ENCODE measurements around the gene CYP27B1. TPM values are rescaled to one million over a fixed set of nuclear protein-coding genes. Genes with fewer than 3 reads are reported as not detected.

Gene CYP27B1
- total RNA-seq, 1 donor from 2014 or later: 4.2 TPM

DNA sequence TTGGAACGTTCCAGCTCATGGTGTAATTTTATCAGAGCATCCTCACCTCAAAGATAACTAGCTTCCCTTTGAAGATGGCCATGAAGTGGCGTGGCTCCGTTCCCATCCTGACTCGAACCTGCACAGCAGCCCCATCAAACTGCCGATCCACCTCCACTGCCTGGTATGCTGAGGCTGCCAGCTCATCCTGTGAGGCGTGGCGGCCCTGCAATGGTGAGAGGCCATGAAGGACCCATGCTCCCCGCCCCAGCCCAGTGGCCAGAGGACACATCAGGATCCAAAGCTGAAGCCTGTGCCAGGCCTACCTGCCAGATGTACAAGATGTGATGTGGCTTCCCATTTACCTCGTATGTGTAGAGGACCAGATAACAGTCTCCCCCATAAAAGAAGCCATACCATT is 40.4 kb upstream of the CYP27B1 start:
- no peaks in the 10 kb centered on the region for H3K4me1 Mint-ChIP-seq
- TF ChIP-seq, protein P1, sequence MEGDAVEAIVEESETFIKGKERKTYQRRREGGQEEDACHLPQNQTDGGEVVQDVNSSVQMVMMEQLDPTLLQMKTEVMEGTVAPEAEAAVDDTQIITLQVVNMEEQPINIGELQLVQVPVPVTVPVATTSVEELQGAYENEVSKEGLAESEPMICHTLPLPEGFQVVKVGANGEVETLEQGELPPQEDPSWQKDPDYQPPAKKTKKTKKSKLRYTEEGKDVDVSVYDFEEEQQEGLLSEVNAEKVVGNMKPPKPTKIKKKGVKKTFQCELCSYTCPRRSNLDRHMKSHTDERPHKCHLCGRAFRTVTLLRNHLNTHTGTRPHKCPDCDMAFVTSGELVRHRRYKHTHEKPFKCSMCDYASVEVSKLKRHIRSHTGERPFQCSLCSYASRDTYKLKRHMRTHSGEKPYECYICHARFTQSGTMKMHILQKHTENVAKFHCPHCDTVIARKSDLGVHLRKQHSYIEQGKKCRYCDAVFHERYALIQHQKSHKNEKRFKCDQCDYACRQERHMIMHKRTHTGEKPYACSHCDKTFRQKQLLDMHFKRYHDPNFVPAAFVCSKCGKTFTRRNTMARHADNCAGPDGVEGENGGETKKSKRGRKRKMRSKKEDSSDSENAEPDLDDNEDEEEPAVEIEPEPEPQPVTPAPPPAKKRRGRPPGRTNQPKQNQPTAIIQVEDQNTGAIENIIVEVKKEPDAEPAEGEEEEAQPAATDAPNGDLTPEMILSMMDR (conservative IDR thresholded peaks at IDR 0.05): no peak
- H3K4me3 Mint-ChIP-seq: no peak overlapping the region
- H3K9me3 Mint-ChIP-seq: no peaks in the 10 kb centered on the region
- DNase-seq (ENCODE audit: low read depth, low spot score): no peak
- no peaks in the 10 kb centered on the region for H3K27me3 Mint-ChIP-seq (ENCODE audit: low read depth)
- no peaks in the 10 kb centered on the region for H3K36me3 Mint-ChIP-seq (ENCODE audit: low read depth)
- peak overlapping the region; percentile 57 for H3K27ac Mint-ChIP-seq (ENCODE audit: unreplicated experiment)

DNA sequence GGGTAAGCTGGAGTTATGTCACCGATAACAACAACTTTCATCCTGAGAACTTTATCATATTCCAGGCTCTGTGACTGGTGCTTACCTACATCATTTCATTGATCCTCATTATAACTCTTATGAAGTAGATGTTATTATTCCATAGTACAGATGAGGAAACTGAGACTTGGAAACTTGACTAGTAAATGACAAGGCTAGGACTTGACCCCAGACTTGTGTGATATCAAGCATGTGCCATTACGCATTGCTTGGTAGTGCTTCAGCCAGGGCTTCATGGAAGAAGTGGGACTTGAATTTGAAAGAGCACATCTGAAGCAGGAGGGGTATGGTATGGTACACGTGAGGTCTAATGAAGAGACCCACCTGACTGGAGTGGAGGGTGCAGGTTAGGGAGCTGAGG is 39.8 kb upstream of the CYP27B1 start:
- Mint-ChIP-seq H3K36me3 (ENCODE audit: low read depth) (no peaks in the 10 kb centered on the region), H3K27me3 (ENCODE audit: low read depth) (no peaks in the 10 kb centered on the region), H3K27ac (ENCODE audit: unreplicated experiment) (no peak overlapping the region), H3K4me1 (no peaks in the 10 kb centered on the region), H3K9me3 (no peaks in the 10 kb centered on the region), H3K4me3 (no peak overlapping the region)
- TF ChIP-seq, protein P1 (conservative IDR thresholded peaks at IDR 0.05): no peak
- DNase-seq (ENCODE audit: low read depth, low spot score): no peak

DNA sequence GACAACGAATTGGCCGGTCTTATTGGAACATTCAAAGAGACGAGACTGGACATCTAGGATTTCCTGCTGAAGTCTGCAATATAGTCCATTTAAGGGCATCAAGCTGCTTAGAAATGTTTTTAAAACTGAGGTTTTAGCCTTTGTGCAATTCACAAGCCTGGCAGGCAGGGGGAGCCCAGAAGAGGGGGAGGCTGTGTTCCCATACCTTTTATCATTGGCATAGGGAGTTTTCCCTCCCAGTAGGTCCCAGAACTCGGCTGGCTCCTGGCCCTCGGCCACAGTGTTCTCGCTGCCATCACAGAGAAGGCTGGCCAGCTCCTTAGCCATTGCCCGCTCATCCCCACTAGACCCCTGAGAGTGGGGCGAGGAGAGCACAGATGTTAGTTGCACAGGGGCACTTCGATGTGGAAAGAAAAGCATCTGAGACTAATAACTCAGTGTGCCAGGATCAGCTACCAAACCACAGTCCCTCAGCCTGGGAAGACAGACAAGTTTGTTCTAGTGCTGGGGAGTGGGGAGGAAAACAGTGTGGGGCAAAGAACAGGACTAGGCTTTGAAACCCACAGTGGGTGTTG is 36.5 kb upstream of the CYP27B1 start:
- H3K36me3 Mint-ChIP-seq (ENCODE audit: low read depth): no peaks in the 10 kb centered on the region
- DNase-seq (ENCODE audit: low read depth, low spot score): peak; percentile 40
- H3K9me3 Mint-ChIP-seq: no peaks in the 10 kb centered on the region
- no peak overlapping the region for H3K4me3 Mint-ChIP-seq
- no peaks in the 10 kb centered on the region for H3K4me1 Mint-ChIP-seq
- TF ChIP-seq, protein P1 (conservative IDR thresholded peaks at IDR 0.05): peak; percentile 76
- H3K27me3 Mint-ChIP-seq (ENCODE audit: low read depth): no peaks in the 10 kb centered on the region
- no peak overlapping the region for H3K27ac Mint-ChIP-seq (ENCODE audit: unreplicated experiment)

DNA sequence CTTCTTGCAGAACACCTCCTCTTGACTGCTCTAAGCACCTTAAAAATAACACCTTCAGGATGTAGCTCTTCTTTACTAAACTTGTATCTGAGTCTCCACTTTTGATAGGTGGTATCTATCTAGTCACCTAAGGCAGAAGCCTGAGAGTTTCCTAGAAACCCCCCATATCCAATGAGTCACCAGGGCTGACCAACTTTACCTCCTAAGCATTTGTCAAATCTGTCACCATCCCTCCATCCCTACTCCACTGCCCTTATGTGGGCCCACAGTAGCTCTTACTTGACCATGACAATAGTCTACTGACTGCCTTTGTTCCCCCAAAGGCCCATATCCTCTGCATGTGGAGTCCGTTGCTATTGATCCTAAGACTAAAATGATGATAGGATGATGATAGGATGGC is 35.7 kb upstream of the CYP27B1 start:
- H3K27ac Mint-ChIP-seq (ENCODE audit: unreplicated experiment): no peak overlapping the region
- TF ChIP-seq, protein P1 (conservative IDR thresholded peaks at IDR 0.05): no peak
- DNase-seq (ENCODE audit: low read depth, low spot score): no peak
- H3K4me1 Mint-ChIP-seq: no peaks in the 10 kb centered on the region
- H3K4me3 Mint-ChIP-seq: no peak overlapping the region
- H3K9me3 Mint-ChIP-seq: no peaks in the 10 kb centered on the region
- no peaks in the 10 kb centered on the region for H3K27me3 Mint-ChIP-seq (ENCODE audit: low read depth)
- no peaks in the 10 kb centered on the region for H3K36me3 Mint-ChIP-seq (ENCODE audit: low read depth)

DNA sequence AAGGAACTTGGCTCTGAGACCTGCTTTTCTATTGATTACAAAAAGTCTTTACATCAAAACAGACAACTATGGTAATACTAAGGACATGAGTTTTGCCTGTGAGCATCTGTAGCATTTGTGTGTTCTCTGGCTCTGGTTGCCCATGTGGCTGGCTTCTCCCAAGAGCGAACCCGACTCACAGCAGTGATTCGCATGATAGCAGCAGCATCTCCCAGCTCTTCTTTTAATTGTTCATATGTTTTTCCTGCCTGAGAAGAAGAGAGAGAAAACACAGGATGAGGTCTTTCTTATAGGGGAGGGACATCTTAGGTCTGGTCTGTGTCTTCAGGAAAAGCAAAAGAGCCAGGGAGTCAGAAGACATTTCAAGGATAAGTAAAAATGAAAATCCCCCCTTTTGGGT is 34.1 kb upstream of the CYP27B1 start:
- Mint-ChIP-seq H3K36me3 (ENCODE audit: low read depth) (no peaks in the 10 kb centered on the region), H3K4me3 (no peak overlapping the region), H3K27me3 (ENCODE audit: low read depth) (no peaks in the 10 kb centered on the region), H3K27ac (ENCODE audit: unreplicated experiment) (no peak overlapping the region), H3K4me1 (no peaks in the 10 kb centered on the region), H3K9me3 (no peaks in the 10 kb centered on the region)
- TF ChIP-seq, protein P1 (conservative IDR thresholded peaks at IDR 0.05): no peak
- no peak for DNase-seq (ENCODE audit: low read depth, low spot score)

Data from neural crest cell (in vitro differentiated cells).